Measurements from ENCODE around the gene MEGF6. TPM values are rescaled to one million over a fixed set of nuclear protein-coding genes. Genes with fewer than 3 reads are reported as not detected.

Gene MEGF6
- total and polyA plus RNA-seq, 2 of the 8 experiments (the other 6 are each of a cell fraction or from before 2014, with no cell fraction given) = 4.1 to 14.8 TPM

DNA sequence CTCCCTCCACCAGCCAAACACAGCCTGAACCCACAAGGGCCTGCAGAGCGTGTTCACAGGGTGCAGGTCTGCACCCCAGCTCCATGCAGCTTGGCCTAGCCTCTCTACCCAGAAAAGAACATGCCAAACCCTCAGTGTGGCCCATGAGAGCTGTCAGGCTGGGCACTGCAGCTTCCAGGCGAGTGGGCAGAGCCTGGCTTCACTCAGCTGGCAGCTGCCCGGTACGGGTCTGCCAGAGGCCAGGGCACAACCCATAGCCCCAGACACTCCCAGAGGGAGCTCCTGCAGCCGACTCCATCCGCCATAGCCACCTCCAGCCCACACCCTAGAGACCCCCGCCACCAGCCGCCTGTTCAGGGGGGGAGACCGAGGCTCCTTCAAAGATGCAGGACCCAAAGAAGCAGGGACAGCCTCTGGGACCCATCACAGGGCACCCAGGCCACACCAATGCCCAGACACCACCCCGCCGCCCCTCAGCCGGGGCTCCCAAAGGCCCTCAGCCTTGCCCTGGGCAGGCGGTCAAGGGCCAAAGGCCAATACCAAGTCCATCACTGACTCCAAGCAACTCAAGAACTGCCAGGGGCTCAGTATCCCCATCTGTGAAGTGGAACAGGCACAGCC, 42.4 kb downstream of the MEGF6 start:
- Histone ChIP-seq H3K4ac (replicated peaks; ENCODE audit: insufficient read length, low read depth, low read length) (no peak overlapping the region), H4K5ac (ENCODE audit: insufficient read length, low read depth, low read length) (no peak overlapping the region), H3K79me2 (ENCODE audit: control insufficient read depth in 1 of 2, insufficient read depth in 2 of 2, low read length in 2 of 2) (no peaks in the 10 kb centered on the region), H3K9ac (replicated peaks in 1 of 4; ENCODE audit: extremely low read depth in 1 of 4, low read depth in 3 of 4, low read length in 3 of 4) (no peak overlapping the region), H2BK15ac (ENCODE audit: low read length) (no peak overlapping the region), H3K23ac (ENCODE audit: insufficient read length) (no peak overlapping the region), H3K18ac (ENCODE audit: extremely low read depth, low read length) (no peak overlapping the region), H3K36me3 (ENCODE audit: control insufficient read depth in 2 of 4, insufficient read depth in 4 of 4, low read length in 3 of 4) (no peaks in the 10 kb centered on the region; a peak in 1 of 8 replicates), H2BK12ac (ENCODE audit: low read depth, low read length) (no peak overlapping the region), H2BK5ac (ENCODE audit: low read depth, low read length) (no peak overlapping the region), H3K27ac (ENCODE audit: low read depth, low read length) (no peak overlapping the region), H3K23me2 (ENCODE audit: low read depth, low read length) (no peaks in the 10 kb centered on the region), H3K4me1 (replicated peaks in 1 of 4; ENCODE audit: control insufficient read depth in 3 of 4, insufficient read depth in 4 of 4, low read length in 3 of 4) (no peaks in the 10 kb centered on the region), H2AK5ac (ENCODE audit: low read depth, low read length) (no peak overlapping the region), H4K91ac (replicated peaks; ENCODE audit: insufficient read length, low read length) (no peak overlapping the region), H4K20me1 (replicated peaks in 1 of 2; ENCODE audit: control insufficient read depth in 1 of 2, insufficient read depth in 2 of 2, low read length in 2 of 2) (peaks cover 0 to 4% of the 10 kb centered on the region in 2 experiments), H3K14ac (ENCODE audit: insufficient read length) (no peak overlapping the region), H3K79me1 (ENCODE audit: low read depth, low read length) (no peaks in the 10 kb centered on the region), H3K56ac (replicated peaks; ENCODE audit: insufficient read length, low read depth, low read length) (no peak overlapping the region), H3K9me3 (ENCODE audit: insufficient read depth in 2 of 2, low read depth in 1 of 2, low read length in 1 of 2) (no peaks in the 10 kb centered on the region), H2BK20ac (ENCODE audit: low read length) (no peak overlapping the region), H2AFZ (ENCODE audit: low read length) (no peak overlapping the region), H3K4me3 (ENCODE audit: extremely low read depth in 1 of 4, insufficient read depth in 2 of 4, low read depth in 3 of 4, low read length in 4 of 4) (no peak overlapping the region), H2BK120ac (replicated peaks; ENCODE audit: low read depth, low read length) (no peak overlapping the region), H3K27me3 (replicated peaks in 1 of 4; ENCODE audit: control insufficient read depth in 3 of 4, extremely low read depth in 1 of 4, insufficient read depth in 3 of 4, low read length in 3 of 4) (no peaks in the 10 kb centered on the region), H4K8ac (ENCODE audit: extremely low read depth, insufficient read depth, low read length) (no peak overlapping the region), H3K4me2 (ENCODE audit: insufficient read depth in 1 of 2, low read depth in 2 of 2, low read length in 2 of 2) (no peak overlapping the region)
- 93% methylated on average over 13 of the region's 13 CpGs; no CpG with 5 or more reads in 1 of the 2 experiments for WGBS, 2 experiments (ENCODE audit: extremely low coverage in 1 of 2, insufficient coverage in 1 of 2, insufficient read length in 1 of 2, insufficient replicate concordance in 2 of 2, low coverage in 1 of 2, low lambda C conversion rate in 2 of 2, missing lambda C conversion rate in 1 of 2)
- ChIA-PET POLR2A (ENCODE audit: partially characterized antibody) (no interaction called here), CTCF (ENCODE audit: partially characterized antibody) (interaction anchor here (1.1 to 7.2 kb wide), 7 partner anchors 16 to 52 kb away, joined by 3 to 148 read pairs (median 4); no protein-coding TSS in a partner anchor)
- DNase-seq (ENCODE audit: low read depth in 1 of 2, low spot score in 2 of 2) = no peak
- FAIRE-seq = no peak
- TF ChIP-seq GTF2F1 (IDR thresholded peaks at IDR 0.05; ENCODE audit: borderline replicate concordance, low read depth, low read length) = no peak
- TF ChIP-seq FOSL1 (IDR thresholded peaks at IDR 0.05; ENCODE audit: insufficient read depth, low read depth, low read length) = no peak
- TF ChIP-seq RAD21 (IDR thresholded peaks at IDR 0.05 in 1 of 2, conservative IDR thresholded peaks at IDR 0.05 in 1 of 2; ENCODE audit: low read depth in 2 of 2, low read length in 2 of 2) = no peak
- no peak for TF ChIP-seq BCL11A (IDR thresholded peaks at IDR 0.05; ENCODE audit: low read depth in 2 of 2, low read length in 2 of 2)
- no peak for TF ChIP-seq TBP (IDR thresholded peaks at IDR 0.05; ENCODE audit: low read depth, low read length)
- TF ChIP-seq SIRT6 (IDR thresholded peaks at IDR 0.05; ENCODE audit: low read length) = no peak
- no peak for TF ChIP-seq JUN (IDR thresholded peaks at IDR 0.05; ENCODE audit: low read depth, low read length)
- no peak for TF ChIP-seq SUZ12 (IDR thresholded peaks at IDR 0.05; ENCODE audit: low read length)
- TF ChIP-seq CHD2 (IDR thresholded peaks at IDR 0.05; ENCODE audit: low read length) = no peak
- TF ChIP-seq KDM4A (IDR thresholded peaks at IDR 0.05; ENCODE audit: low read depth, low read length, severe bottlenecking) = no peak
- TF ChIP-seq MAFK (IDR thresholded peaks at IDR 0.05; ENCODE audit: low read depth, low read length) = no peak

Measured in H1 (cell line).